HG02571 (cell line): ENCODE results near the gene TNFRSF19.

ENCODE experiments used
- ATAC-seq: cut with Tn5 transposase; IDR thresholded peaks from one replicate; pipeline ENCODE4 v1.9.1; 2021; ENCODE audit warnings: mild to moderate bottlenecking, moderate library complexity; ENCODE audit not compliant: unreplicated experiment

The TNFRSF19 gene

GRCh38 chr13:23709536-23709935 is 139.3 kb downstream of the TNFRSF19 start:
- ATAC-seq = no peak

GRCh38 chr13:23710366-23710765 is 140.2 kb downstream of the TNFRSF19 start:
- ATAC-seq = no peak

- ATAC-seq = no peak
Measured at GRCh38 chr13:23711355-23711754, 141.1 kb downstream of the TNFRSF19 start.

- no peak for ATAC-seq
Measured at GRCh38 chr13:23714672-23715071, 144.5 kb downstream of the TNFRSF19 start.

- ATAC-seq = no peak
Measured at GRCh38 chr13:23715092-23715761, 145.0 kb downstream of the TNFRSF19 start.

- ATAC-seq = no peak
Measured at GRCh38 chr13:23715762-23716235, 145.6 kb downstream of the TNFRSF19 start.

- ATAC-seq = no peak
Measured at GRCh38 chr13:23716401-23716800, 146.2 kb downstream of the TNFRSF19 start.

- ATAC-seq = no peak
Measured at GRCh38 chr13:23718996-23719395, 148.8 kb downstream of the TNFRSF19 start.

GRCh38 chr13:23722726-23723453 is 152.7 kb downstream of the TNFRSF19 start:
- ATAC-seq = no peak

- ATAC-seq = no peak
Measured at GRCh38 chr13:23723471-23723870, 153.3 kb downstream of the TNFRSF19 start.

GRCh38 chr13:23724196-23724970 is 154.2 kb downstream of the TNFRSF19 start:
- no peak for ATAC-seq
